NCI-H345 treated with DMSO at 0.1 percent for 48 hours (cell line): ENCODE measurements around the gene ACSM3.
"Not testable (repeated sequence)": the region's sequence is repeated elsewhere in the genome, so short reads cannot be mapped to it uniquely, and the experiment has no call there.

Source experiments
- DNase-seq: peaks from one replicate; lab custom pipeline; 2025; ENCODE audit not compliant: unreplicated experiment; lab: John Stamatoyannopoulos, UW

The ACSM3 gene

GRCh38 chr16:20763461-20764232 is at the start of gene ACSM3:
Gene ACSM3 (plus strand): TSS chr16:20764014. CDS start chr16:20770035, 6,021 bp downstream.
- DNase-seq: no peak

- DNase-seq: not testable (repeated sequence)
Observed at GRCh38 chr16:20717718-20718117, 46.1 kb upstream of the ACSM3 start.

- no peak for DNase-seq
Observed at GRCh38 chr16:20720251-20720650, 43.6 kb upstream of the ACSM3 start.

- no peak for DNase-seq
Observed at GRCh38 chr16:20726661-20727060, 37.2 kb upstream of the ACSM3 start.

GRCh38 chr16:20727181-20727580 is 36.6 kb upstream of the ACSM3 start:
- no peak for DNase-seq

GRCh38 chr16:20729141-20729540 is 34.7 kb upstream of the ACSM3 start:
- no peak for DNase-seq

- no peak for DNase-seq
Observed at GRCh38 chr16:20734056-20734455, 29.8 kb upstream of the ACSM3 start.

- no peak for DNase-seq
Observed at GRCh38 chr16:20734782-20735181, 29.0 kb upstream of the ACSM3 start.

- no peak for DNase-seq
Observed at GRCh38 chr16:20735490-20735889, 28.3 kb upstream of the ACSM3 start.

GRCh38 chr16:20740007-20740883 is 23.6 kb upstream of the ACSM3 start:
- DNase-seq: no peak

- peak; percentile 69 for DNase-seq
Observed at GRCh38 chr16:20740901-20741521, 22.8 kb upstream of the ACSM3 start.

- peak; percentile 80 for DNase-seq
Observed at GRCh38 chr16:20741554-20742285, 22.1 kb upstream of the ACSM3 start, which contains the start of gene THUMPD1. Gene THUMPD1 (minus strand): TSS chr16:20741818. CDS start chr16:20741739, 79 bp downstream.

- DNase-seq: no peak
Observed at GRCh38 chr16:20743591-20743990, 20.2 kb upstream of the ACSM3 start.

- no peak for DNase-seq
Observed at GRCh38 chr16:20744922-20745440, 18.8 kb upstream of the ACSM3 start.

- no peak for DNase-seq
Observed at GRCh38 chr16:20746461-20746860, 17.4 kb upstream of the ACSM3 start.

- DNase-seq: no peak
Observed at GRCh38 chr16:20747030-20747816, 16.6 kb upstream of the ACSM3 start.

GRCh38 chr16:20749474-20749873 is 14.3 kb upstream of the ACSM3 start:
- DNase-seq: no peak

GRCh38 chr16:20750558-20750957 is 13.3 kb upstream of the ACSM3 start:
- no peak for DNase-seq

- DNase-seq: no peak
Observed at GRCh38 chr16:20753727-20754126, 10.1 kb upstream of the ACSM3 start.

GRCh38 chr16:20755238-20755637 is 8.6 kb upstream of the ACSM3 start:
- no peak for DNase-seq
